G401 (cell line): ENCODE measurements around the gene ITK. TPM values are rescaled to one million over a fixed set of nuclear protein-coding genes. Genes with fewer than 3 reads are reported as not detected.
A peak's percentile ranks its signal among the peaks of the same experiment; 100 is the strongest.
"Not testable (repeated sequence)": the region's sequence is repeated elsewhere in the genome, so short reads cannot be mapped to it uniquely, and the experiment has no call there.

Experiments used
- DNase-seq: peaks from one replicate; pipeline ENCODE4 v3.0.0-alpha.2; 2015; ENCODE audit warnings: low spot score
- in situ Hi-C: cut with HindIII; loops from 2 replicates; pipeline ENCODE4 v1.10.0; 2016; ENCODE audit warnings: low sequenced_read_pairs, mixed read lengths
- total RNA-seq: library from RNA; depleted of rRNA; stranded (reverse); fragments of >200 nt; shearing (Covaris generic); gene quantifications from 2 replicates; pipeline ENCODE4 v1.2.3, GENCODE V29; 2014

ITK gene
- total RNA-seq, 1 experiment from 2014 or later, result not detected

- no peak for DNase-seq
- in situ Hi-C loops, result no loop called here
These were observed 17.8 kb downstream of the ITK start for GRCh38 chr5:157198277-157198986.

GRCh38 chr5:157201857-157202256 lies 21.2 kb downstream of the ITK start:
- no peak for DNase-seq
- in situ Hi-C loops, result no loop called here

GRCh38 chr5:157203417-157203816 lies 22.8 kb downstream of the ITK start:
- DNase-seq, result no peak
- in situ Hi-C loops, result no loop called here

GRCh38 chr5:157204765-157205164 lies 24.1 kb downstream of the ITK start:
- in situ Hi-C loops, result no loop called here
- no peak for DNase-seq

GRCh38 chr5:157205708-157206107 lies 25.1 kb downstream of the ITK start:
- in situ Hi-C loops, result no loop called here

GRCh38 chr5:157210652-157211051 lies 30.0 kb downstream of the ITK start:
- DNase-seq, in situ Hi-C loops: not testable (repeated sequence)

More at GRCh38 chr5:157205708-157206107, 25.1 kb downstream of the ITK start:
- no peak for DNase-seq

- no peak for DNase-seq
- in situ Hi-C loops, result no loop called here
These were observed 31.7 kb downstream of the ITK start for GRCh38 chr5:157212307-157212706.

GRCh38 chr5:157213527-157214243 lies 33.0 kb downstream of the ITK start:
- in situ Hi-C loops, result no loop called here
- no peak for DNase-seq

- in situ Hi-C loops, result no loop called here
- DNase-seq, result no peak
These were observed 33.8 kb downstream of the ITK start for GRCh38 chr5:157214415-157214814.

GRCh38 chr5:157214861-157215513 lies 34.3 kb downstream of the ITK start:
- DNase-seq, result no peak

GRCh38 chr5:157215514-157216167 lies 35.0 kb downstream of the ITK start:
- in situ Hi-C loops, result no loop called here
- DNase-seq, result no peak

More at GRCh38 chr5:157214861-157215513, 34.3 kb downstream of the ITK start:
- in situ Hi-C loops, result no loop called here

- DNase-seq, result no peak
- in situ Hi-C loops, result no loop called here
These were observed 35.9 kb downstream of the ITK start for GRCh38 chr5:157216391-157217142.

GRCh38 chr5:157217289-157218024 lies 36.8 kb downstream of the ITK start:
- in situ Hi-C loops, result no loop called here
- DNase-seq, result no peak

- in situ Hi-C loops, result no loop called here
These were observed 39.0 kb downstream of the ITK start for GRCh38 chr5:157219491-157220271.

GRCh38 chr5:157221959-157222358 lies 41.3 kb downstream of the ITK start:
- in situ Hi-C loops, result no loop called here
- no peak for DNase-seq

More at GRCh38 chr5:157219491-157220271, 39.0 kb downstream of the ITK start:
- DNase-seq, result peak; percentile 6

GRCh38 chr5:157222506-157223230 lies 42.0 kb downstream of the ITK start:
- in situ Hi-C loops, result no loop called here
- no peak for DNase-seq
